B cell (primary cell): Measurements from ENCODE around the gene ITIH2. TPM values are rescaled to one million over a fixed set of nuclear protein-coding genes. Genes with fewer than 3 reads are reported as not detected.
"Not testable (repeated sequence)": the region's sequence is repeated elsewhere in the genome, so short reads cannot be mapped to it uniquely, and the experiment has no call there.

ENCODE experiments used
- ATAC-seq: fragments of 200-7000 bp; cut with Tn5 transposase; one replicate; pipeline ENCODE4 v1.10.0; 2021; ENCODE audit warnings: low read depth, mild to moderate bottlenecking, moderate number of reproducible peaks, moderate library complexity
- CTCF ChIA-PET: fragments of 350-600 bp; sonication (Branson Sonifier 250); formaldehyde crosslinking; loops from one replicate; lab custom pipeline; 2021; ENCODE audit warnings: antibody characterized with exemption, inconsistent platforms; lab: Charles Lee
- POLR2A ChIA-PET: fragments of 350-600 bp; sonication (Branson Sonifier 250); formaldehyde crosslinking; loops from one replicate; lab custom pipeline; 2021; ENCODE audit warnings: antibody characterized with exemption; lab: Charles Lee
- DNase-seq: peaks from one replicate; pipeline ENCODE4 v3.0.0; 2013
- H2AFZ ChIP-seq: 2 replicates; pipeline ENCODE4 v1.6.1; 2012; ENCODE audit warnings: mild to moderate bottlenecking, low read depth, low read length; ENCODE audit not compliant: insufficient read depth, poor library complexity, severe bottlenecking
- H3K27ac ChIP-seq, 2 donors: 1 replicate in 1 of 2; 2 replicates in 1 of 2; pipeline ENCODE4 v1.5.1; 2012 to 2013; ENCODE audit warnings: low read length in 2 of 2, mild to moderate bottlenecking in 2 of 2, moderate library complexity in 1 of 2
- H3K27me3 ChIP-seq, 4 experiments: fragments of 200-600 bp in 1 of 4; sonication (generic) in 1 of 4; replicated peaks in 1 of 4; 1 replicate in 2 of 4; 2 replicates in 2 of 4; pipeline versions ENCODE4 v1.6.1 to v1.7.0; 2013 to 2016; ENCODE audit warnings: low read length in 3 of 4, mild to moderate bottlenecking in 2 of 4, mixed read lengths in 1 of 4, moderate library complexity in 1 of 4; ENCODE audit not compliant: insufficient read depth in 4 of 4, control insufficient read depth in 3 of 4; ENCODE audit errors: control extremely low read depth in 1 of 4
- H3K36me3 ChIP-seq, 2 experiments: replicated peaks in 1 of 2; 1 replicate in 1 of 2; 2 replicates in 1 of 2; pipeline versions ENCODE4 v1.6.1 to v1.7.1; 2013; ENCODE audit warnings: low read length in 1 of 2; ENCODE audit not compliant: insufficient read depth in 2 of 2, control insufficient read depth in 1 of 2; ENCODE audit errors: control extremely low read depth in 1 of 2, extremely low read depth in 1 of 2
- H3K4me1 ChIP-seq, 2 donors: fragments of 200-600 bp in 1 of 2; sonication (generic) in 1 of 2; 1 replicate in 1 of 2; 2 replicates in 1 of 2; pipeline versions ENCODE4 v1.5.1 to v1.6.1; 2013 to 2017; ENCODE audit warnings: low read length in 2 of 2; ENCODE audit not compliant: control insufficient read depth in 2 of 2, insufficient read depth in 2 of 2
- H3K4me2 ChIP-seq: replicated peaks from 2 replicates; pipeline ENCODE3; 2012; ENCODE audit warnings: mild to moderate bottlenecking, low read depth, low read length; ENCODE audit not compliant: poor library complexity, severe bottlenecking
- H3K4me3 ChIP-seq, 5 experiments: fragments of 200-600 bp in 1 of 5; sonication (generic) in 1 of 5; 1 replicate in 3 of 5; 2 replicates in 2 of 5; pipeline versions ENCODE4 v1.5.1 to v1.7.0; 2011 to 2016; ENCODE audit warnings: low read length in 4 of 5, mild to moderate bottlenecking in 4 of 5, low read depth in 2 of 5, control low read depth in 1 of 5, moderate library complexity in 1 of 5; ENCODE audit not compliant: insufficient read depth in 1 of 5; ENCODE audit errors: control extremely low read depth in 1 of 5, extremely low read depth in 1 of 5
- H3K79me2 ChIP-seq: fragments of 200-600 bp; sonication (generic); one replicate; pipeline ENCODE4 v1.6.0; 2016; ENCODE audit warnings: low read length; ENCODE audit not compliant: control insufficient read depth, insufficient read depth
- H3K9ac ChIP-seq: fragments of 200-600 bp; sonication (generic); 2 replicates; pipeline ENCODE4 v1.6.1; 2017; ENCODE audit warnings: mild to moderate bottlenecking, low read length, moderate library complexity
- H3K9me3 ChIP-seq, 3 donors: one replicate each; pipeline versions ENCODE4 v1.6.1 to v1.7.1; 2013; ENCODE audit warnings: low read length in 2 of 3; ENCODE audit not compliant: control insufficient read depth in 2 of 3, insufficient read depth in 1 of 3; ENCODE audit errors: control extremely low read depth in 1 of 3
- H4K20me1 ChIP-seq: 2 replicates; pipeline ENCODE4 v1.6.0; 2012; ENCODE audit warnings: mild to moderate bottlenecking, low read length; ENCODE audit not compliant: insufficient read depth, control insufficient read depth, poor library complexity, severe bottlenecking
- H3K27ac Mint-ChIP-seq: one replicate; pipeline ENCODE4 v1.8.0; 2021; ENCODE audit warnings: mixed read lengths
- H3K27me3 Mint-ChIP-seq: one replicate; pipeline ENCODE4 v1.8.0; 2021; ENCODE audit warnings: mixed read lengths
- H3K4me1 Mint-ChIP-seq: one replicate; pipeline ENCODE4 v1.8.0; 2021; ENCODE audit warnings: mixed read lengths
- H3K4me3 Mint-ChIP-seq: one replicate; pipeline ENCODE4 v1.8.0; 2021; ENCODE audit warnings: mixed read lengths
- H3K9me3 Mint-ChIP-seq: one replicate; pipeline ENCODE4 v1.8.0; 2022; ENCODE audit warnings: mixed read lengths; ENCODE audit not compliant: insufficient read depth
- EZH2 ChIP-seq: IDR thresholded peaks from 2 replicates; pipeline ENCODE4 v1.6.1; 2012; ENCODE audit warnings: borderline replicate concordance, low read depth, mild to moderate bottlenecking, moderate library complexity, low read length; ENCODE audit not compliant: insufficient read depth, poor library complexity, severe bottlenecking
- WGBS: methylation state at CpG from one replicate; pipeline ENCODE4 v1.1.5; 2013; ENCODE audit warnings: missing lambda C conversion rate; ENCODE audit not compliant: insufficient coverage; 5-methylcytosine and 5-hydroxymethylcytosine counted together
- intact Hi-C: fragments of 100-400 bp; cut with micrococcal nuclease; formaldehyde crosslinking; loops from one replicate; pipeline ENCODE4 v1.10.0; 2022
- polyA minus RNA-seq: library from RNA; depleted of rRNA, polyadenylated mRNA; stranded (reverse); fragments of >200 nt; gene quantifications from 2 replicates; pipeline ENCODE4 v1.2.3, GENCODE V29; 2012
- polyA plus RNA-seq: library from polyadenylated mRNA; depleted of rRNA; stranded (reverse); fragments of >200 nt; gene quantifications from 2 replicates; pipeline ENCODE4 v1.2.3, GENCODE V29; 2012
- total RNA-seq, 2 donors: library from RNA; stranded (reverse); fragments of 120-200 nt in 1 of 2; gene quantifications; 1 replicate in 1 of 2; 2 replicates in 1 of 2; pipeline versions ENCODE4 v1.2.3 to v1.2.4, GENCODE V29; 2013 to 2022
- TF ChIP-seq, protein P1 (sequence below): fragments of 200-600 bp; IDR thresholded peaks from one replicate; pipeline ENCODE4 v1.8.0; 2022; ENCODE audit warnings: antibody characterized with exemption, mild to moderate bottlenecking

Gene ITIH2
- total RNA-seq = not detected in 2 replicates
- total RNA-seq (2013) = not detected
- not detected in 2 replicates for polyA plus RNA-seq
- not detected in 2 replicates for polyA minus RNA-seq

DNA sequence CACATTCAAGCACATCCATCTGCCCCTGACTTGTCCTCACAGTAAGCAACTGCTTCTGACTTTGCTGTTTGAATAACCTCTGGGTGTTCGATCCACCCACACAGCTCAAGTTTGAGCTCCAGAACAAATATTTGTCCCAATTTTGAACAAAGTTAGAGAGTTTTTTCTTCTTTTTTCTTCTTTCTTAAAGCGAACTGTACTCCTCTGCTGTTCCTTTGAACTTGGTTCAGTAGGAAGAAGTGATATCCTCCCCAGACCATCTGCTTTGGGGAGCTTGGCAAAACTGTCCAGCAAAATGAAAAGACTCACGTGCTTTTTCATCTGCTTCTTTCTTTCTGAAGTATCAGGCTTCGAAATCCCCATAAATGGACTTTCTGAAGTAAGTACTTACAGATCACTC is at the start of gene ITIH2:
Gene ITIH2, plus strand, starts transcription at position 177 of the 400 bp plus-strand sequence. Its CDS starts 119 bp downstream, at position 296.
- no peaks in the 10 kb centered on the region for H3K9me3 Mint-ChIP-seq
- H3K27ac Mint-ChIP-seq = no peak within 1 kb of the TSS
- Histone ChIP-seq H3K4me1 (no peaks in the 10 kb centered on the region), H3K9me3 (no peaks in the 10 kb centered on the region), H4K20me1 (no peaks in the 10 kb centered on the region), H3K4me3 (no peak within 1 kb of the TSS), H3K79me2 (no peaks in the 10 kb centered on the region), H2AFZ (no peak within 1 kb of the TSS), H3K27ac (no peak within 1 kb of the TSS), H3K36me3 (no peaks in the 10 kb centered on the region), H3K9ac (no peak within 1 kb of the TSS), H3K4me2 (no peak within 1 kb of the TSS), H3K27me3 (peaks cover 0 to 3% (median 0%) of the 10 kb centered on the region in 4 experiments)
- H3K4me3 Mint-ChIP-seq = no peak within 1 kb of the TSS
- ChIA-PET CTCF (interaction anchor here (1.9 kb wide), 1 partner anchor 16 kb away, joined by 4 read pairs; no protein-coding TSS in a partner anchor), POLR2A (no interaction called here)
- H3K4me1 Mint-ChIP-seq = no peaks in the 10 kb centered on the region
- no peak for DNase-seq
- H3K27me3 Mint-ChIP-seq = peaks cover 57% of the 10 kb centered on the region
- TF ChIP-seq EZH2 = no peak
- TF ChIP-seq, protein P1, sequence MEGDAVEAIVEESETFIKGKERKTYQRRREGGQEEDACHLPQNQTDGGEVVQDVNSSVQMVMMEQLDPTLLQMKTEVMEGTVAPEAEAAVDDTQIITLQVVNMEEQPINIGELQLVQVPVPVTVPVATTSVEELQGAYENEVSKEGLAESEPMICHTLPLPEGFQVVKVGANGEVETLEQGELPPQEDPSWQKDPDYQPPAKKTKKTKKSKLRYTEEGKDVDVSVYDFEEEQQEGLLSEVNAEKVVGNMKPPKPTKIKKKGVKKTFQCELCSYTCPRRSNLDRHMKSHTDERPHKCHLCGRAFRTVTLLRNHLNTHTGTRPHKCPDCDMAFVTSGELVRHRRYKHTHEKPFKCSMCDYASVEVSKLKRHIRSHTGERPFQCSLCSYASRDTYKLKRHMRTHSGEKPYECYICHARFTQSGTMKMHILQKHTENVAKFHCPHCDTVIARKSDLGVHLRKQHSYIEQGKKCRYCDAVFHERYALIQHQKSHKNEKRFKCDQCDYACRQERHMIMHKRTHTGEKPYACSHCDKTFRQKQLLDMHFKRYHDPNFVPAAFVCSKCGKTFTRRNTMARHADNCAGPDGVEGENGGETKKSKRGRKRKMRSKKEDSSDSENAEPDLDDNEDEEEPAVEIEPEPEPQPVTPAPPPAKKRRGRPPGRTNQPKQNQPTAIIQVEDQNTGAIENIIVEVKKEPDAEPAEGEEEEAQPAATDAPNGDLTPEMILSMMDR = no peak
- WGBS = 82% methylated on average over 2 of the region's 4 CpGs
- intact Hi-C loops = no loop called here
- ATAC-seq = no peak

DNA sequence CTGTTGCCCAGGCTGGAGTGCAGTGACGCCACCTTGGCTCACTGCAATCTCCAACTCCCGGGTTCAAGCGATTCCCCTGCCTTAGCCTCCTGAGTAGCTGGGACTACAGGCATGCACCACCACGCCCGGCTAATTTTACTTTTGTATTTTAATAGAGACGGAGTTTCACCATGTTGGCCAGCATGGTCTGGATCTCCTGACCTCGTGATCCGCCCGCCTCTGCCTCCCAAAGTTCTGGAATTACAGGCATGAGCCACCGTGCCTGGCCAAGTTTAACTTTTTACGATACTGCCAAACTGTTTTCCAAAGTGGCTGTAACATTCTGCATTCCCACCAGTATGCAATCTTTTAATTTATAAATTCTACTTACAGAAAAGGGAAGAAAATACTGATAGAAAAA is 46.0 kb upstream of the ITIH2 start:
- H3K27me3 ChIP-seq = peaks cover 0 to 23% (median 1%) of the 10 kb centered on the region in 4 experiments
- H3K4me1 ChIP-seq, H3K27ac ChIP-seq, H4K20me1 ChIP-seq, CTCF ChIA-PET, H2AFZ ChIP-seq, H3K9me3 Mint-ChIP-seq, H3K4me3 Mint-ChIP-seq, H3K9ac ChIP-seq, H3K4me2 ChIP-seq, DNase-seq, H3K79me2 ChIP-seq, H3K4me3 ChIP-seq, H3K36me3 ChIP-seq, ATAC-seq, intact Hi-C loops, H3K9me3 ChIP-seq, H3K27ac Mint-ChIP-seq, H3K4me1 Mint-ChIP-seq, POLR2A ChIA-PET: not testable (repeated sequence)
- peaks cover 42% of the 10 kb centered on the region for H3K27me3 Mint-ChIP-seq
- 98% methylated on average over 9 of the region's 11 CpGs for WGBS
